Keratinocyte (primary cell): Measurements from ENCODE around the gene SAFB.

Experiments
- CTCF ChIP-seq, 3 experiments: IDR thresholded peaks in 1 of 3; conservative IDR thresholded peaks in 1 of 3; optimal IDR thresholded peaks in 1 of 3; 2 replicates in 2 of 3; 3 replicates in 1 of 3; pipeline versions ENCODE3 to v1.5.1; 2011; ENCODE audit warnings: low read length in 3 of 3, mild to moderate bottlenecking in 3 of 3, moderate library complexity in 2 of 3, control low read depth in 1 of 3, inconsistent platforms in 1 of 3; ENCODE audit not compliant: insufficient read depth in 2 of 3; ENCODE audit errors: extremely low read depth in 1 of 3
- EZH2 ChIP-seq: IDR thresholded peaks from one replicate; pipeline ENCODE4 v1.6.1; 2012; ENCODE audit warnings: inconsistent platforms, mild to moderate bottlenecking, low read length, moderate library complexity

- TF ChIP-seq CTCF (optimal IDR thresholded peaks at IDR 0.05 in 1 of 3, IDR thresholded peaks at IDR 0.05 in 1 of 3, conservative IDR thresholded peaks at IDR 0.05 in 1 of 3; ENCODE audit: extremely low read depth in 1 of 3, insufficient read depth in 2 of 3, low read length in 3 of 3): no peak
- TF ChIP-seq EZH2: no peak
These were observed 32.1 kb upstream of the SAFB start for GRCh38 chr19:5590865-5591154.
